ENCODE measurements around the gene TBCD. TPM values are rescaled to one million over a fixed set of nuclear protein-coding genes. Genes with fewer than 3 reads are reported as not detected.
"Not testable (repeated sequence)": the region's sequence is repeated elsewhere in the genome, so short reads cannot be mapped to it uniquely, and the experiment has no call there.

Gene TBCD
- total RNA-seq, 1 experiment from 2014 or later = 173 TPM

- Mint-ChIP-seq H3K4me1 (0 out of 2 replicates have a peak, but pooled peaks cover under 1% of the 10 kb centered on the region), H3K4me3 (no peak overlapping the region), H3K27ac (no peak overlapping the region), H3K27me3 (ENCODE audit: low read depth) (no peaks in the 10 kb centered on the region), H3K9me3 (no peaks in the 10 kb centered on the region), H3K36me3 (peaks cover 52% of the 10 kb centered on the region)
- POLR2A ChIA-PET = no interaction called here
- CTCF ChIA-PET = no interaction called here
- no peak for DNase-seq (ENCODE audit: low spot score)
- ATAC-seq = no peak
- TF ChIP-seq, protein P1, sequence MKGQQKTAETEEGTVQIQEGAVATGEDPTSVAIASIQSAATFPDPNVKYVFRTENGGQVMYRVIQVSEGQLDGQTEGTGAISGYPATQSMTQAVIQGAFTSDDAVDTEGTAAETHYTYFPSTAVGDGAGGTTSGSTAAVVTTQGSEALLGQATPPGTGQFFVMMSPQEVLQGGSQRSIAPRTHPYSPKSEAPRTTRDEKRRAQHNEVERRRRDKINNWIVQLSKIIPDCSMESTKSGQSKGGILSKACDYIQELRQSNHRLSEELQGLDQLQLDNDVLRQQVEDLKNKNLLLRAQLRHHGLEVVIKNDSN (CRISPR knock-in tag; IDR thresholded peaks at IDR 0.05) = no peak
- no peak for TF ChIP-seq GABPB1 (CRISPR knock-in tag; IDR thresholded peaks at IDR 0.05)
These were observed 17.2 kb downstream of the TBCD start for GRCh38 chr17:82769041-82769440.

- no peaks in the 10 kb centered on the region for H3K9me3 Mint-ChIP-seq
- POLR2A ChIA-PET = no interaction called here
- peaks cover 68% of the 10 kb centered on the region for H3K36me3 Mint-ChIP-seq
- H3K27me3 Mint-ChIP-seq (ENCODE audit: low read depth) = no peaks in the 10 kb centered on the region
- 0 out of 2 replicates have a peak, but pooled peaks cover 2% of the 10 kb centered on the region for H3K4me1 Mint-ChIP-seq
- H3K27ac Mint-ChIP-seq = no peak overlapping the region
- CTCF ChIA-PET = interaction anchor here (0.5 to 1.2 kb wide), 4 partner anchors 10 to 103 kb away, joined by 3 to 4 read pairs (median 3); no protein-coding TSS in a partner anchor
- ATAC-seq (no peak), DNase-seq (ENCODE audit: low spot score) (no peak)
- no peak overlapping the region for H3K4me3 Mint-ChIP-seq
- TF ChIP-seq, protein P2, sequence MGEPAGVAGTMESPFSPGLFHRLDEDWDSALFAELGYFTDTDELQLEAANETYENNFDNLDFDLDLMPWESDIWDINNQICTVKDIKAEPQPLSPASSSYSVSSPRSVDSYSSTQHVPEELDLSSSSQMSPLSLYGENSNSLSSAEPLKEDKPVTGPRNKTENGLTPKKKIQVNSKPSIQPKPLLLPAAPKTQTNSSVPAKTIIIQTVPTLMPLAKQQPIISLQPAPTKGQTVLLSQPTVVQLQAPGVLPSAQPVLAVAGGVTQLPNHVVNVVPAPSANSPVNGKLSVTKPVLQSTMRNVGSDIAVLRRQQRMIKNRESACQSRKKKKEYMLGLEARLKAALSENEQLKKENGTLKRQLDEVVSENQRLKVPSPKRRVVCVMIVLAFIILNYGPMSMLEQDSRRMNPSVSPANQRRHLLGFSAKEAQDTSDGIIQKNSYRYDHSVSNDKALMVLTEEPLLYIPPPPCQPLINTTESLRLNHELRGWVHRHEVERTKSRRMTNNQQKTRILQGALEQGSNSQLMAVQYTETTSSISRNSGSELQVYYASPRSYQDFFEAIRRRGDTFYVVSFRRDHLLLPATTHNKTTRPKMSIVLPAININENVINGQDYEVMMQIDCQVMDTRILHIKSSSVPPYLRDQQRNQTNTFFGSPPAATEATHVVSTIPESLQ (CRISPR knock-in tag; IDR thresholded peaks at IDR 0.05) = no peak
- TF ChIP-seq MXD4 (CRISPR knock-in tag; IDR thresholded peaks at IDR 0.05; ENCODE audit: borderline replicate concordance) (no peak), FOXJ3 (CRISPR knock-in tag; IDR thresholded peaks at IDR 0.05; ENCODE audit: borderline replicate concordance) (no peak), ELF4 (CRISPR knock-in tag; IDR thresholded peaks at IDR 0.05; ENCODE audit: low read depth) (no peak), JAZF1 (CRISPR knock-in tag; IDR thresholded peaks at IDR 0.05) (no peak), TEAD4 (CRISPR knock-in tag; IDR thresholded peaks at IDR 0.05) (no peak), STAT6 (CRISPR knock-in tag; conservative IDR thresholded peaks at IDR 0.05; ENCODE audit: low read depth) (no peak), NFATC4 (CRISPR knock-in tag; IDR thresholded peaks at IDR 0.05) (no peak), IRF1 (CRISPR knock-in tag; IDR thresholded peaks at IDR 0.05) (no peak), ZNF263 (CRISPR knock-in tag; IDR thresholded peaks at IDR 0.05; ENCODE audit: low read depth) (no peak), ETV6 (CRISPR knock-in tag; IDR thresholded peaks at IDR 0.05) (no peak), KAT7 (CRISPR knock-in tag; IDR thresholded peaks at IDR 0.05; ENCODE audit: borderline replicate concordance) (no peak), NR1H2 (CRISPR knock-in tag; IDR thresholded peaks at IDR 0.05) (no peak)
These were observed 20.2 kb downstream of the TBCD start for GRCh38 chr17:82772026-82772425.

DNA sequence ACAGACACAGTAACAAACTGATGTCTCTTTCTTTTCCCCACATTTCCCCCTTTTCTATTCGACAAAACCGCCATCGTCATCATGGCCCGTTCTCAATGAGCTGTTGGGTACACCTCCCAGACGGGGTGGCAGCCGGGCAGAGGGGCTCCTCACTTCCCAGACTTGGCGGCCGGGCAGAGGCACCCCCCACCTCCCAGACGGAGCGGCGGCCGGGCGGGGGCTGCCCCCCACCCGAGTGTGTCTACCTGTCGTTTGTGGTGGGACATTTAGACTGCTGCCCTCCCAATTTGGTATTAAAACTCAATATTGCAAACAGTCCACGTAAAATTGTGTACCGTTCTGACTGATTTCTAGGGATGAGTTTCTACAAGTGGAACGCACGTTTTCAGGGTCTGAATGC is 22.6 kb downstream of the TBCD start:
- DNase-seq (ENCODE audit: low spot score); H3K27me3 Mint-ChIP-seq (ENCODE audit: low read depth); ATAC-seq; H3K27ac Mint-ChIP-seq; H3K4me1 Mint-ChIP-seq; H3K4me3 Mint-ChIP-seq; POLR2A ChIA-PET; H3K9me3 Mint-ChIP-seq; CTCF ChIA-PET: not testable (repeated sequence)
- peaks cover 57% of the 10 kb centered on the region for H3K36me3 Mint-ChIP-seq
